Measurements from ENCODE around the gene ARHGAP33.

- TF ChIP-seq REST (IDR thresholded peaks at IDR 0.05; ENCODE audit: insufficient read depth in 1 of 2, low read depth in 2 of 2, low read length in 2 of 2): no peak
- TF ChIP-seq SIN3A (IDR thresholded peaks at IDR 0.05; ENCODE audit: borderline replicate concordance, insufficient read depth, low read length): no peak
- TF ChIP-seq POLR2AphosphoS5 (IDR thresholded peaks at IDR 0.05; ENCODE audit: low read depth, low read length): no peak
These were observed 14.0 kb downstream of the ARHGAP33 start for GRCh38 chr19:35789195-35789977.

Measured in PFSK-1 (cell line).